A549 (cell line): ENCODE results near the gene KBTBD6. TPM values are rescaled to one million over a fixed set of nuclear protein-coding genes. Genes with fewer than 3 reads are reported as not detected.

Experiments
- ATAC-seq, 2 experiments: fragments of 200-7000 bp in 1 of 2; fragments of >200 bp in 1 of 2; cut with Nextera tagmentation in 1 of 2; cut with Tn5 transposase in 1 of 2; 3 replicates each; pipeline versions ENCODE4 v1.8.0 to v1.9.1; 2018 to 2020; ENCODE audit warnings: mild to moderate bottlenecking in 1 of 2, moderate library complexity in 1 of 2
- CTCF ChIA-PET: fragments of 300-600 bp; sonication (Branson Sonifier 250); formaldehyde crosslinking; extraction: SDS; loops from one replicate; lab custom pipeline; 2021; ENCODE audit warnings: antibody characterized with exemption, inconsistent platforms; lab: Yijun Ruan, JAX
- POLR2A ChIA-PET: fragments of 350-600 bp; formaldehyde crosslinking; extraction: SDS; loops from one replicate; lab custom pipeline; 2021; ENCODE audit warnings: antibody characterized with exemption, inconsistent platforms; lab: Yijun Ruan, JAX
- DNase-seq, 2 experiments: peaks; one replicate each; pipeline versions ENCODE4 v3.0.0 to v3.0.0-alpha.2; 2011 to 2016; ENCODE audit warnings: low read depth in 1 of 2, low spot score in 1 of 2
- FAIRE-seq: peaks from 2 replicates; lab custom pipeline; 2011; peaks lifted over from hg19 to GRCh38; lab: Jason Lieb, UNC
- H3K27ac ChIP-seq, 2 experiments: fragments of >200 bp; sonication (Bioruptor Twin); formaldehyde crosslinking; 3 replicates each; pipeline ENCODE4 v1.5.1; 2016 to 2017
- H3K4me1 ChIP-seq: fragments of >200 bp; sonication (Bioruptor Twin); formaldehyde crosslinking; 3 replicates; pipeline ENCODE4 v1.6.1; 2016
- H3K4me2 ChIP-seq: fragments of >200 bp; sonication (Bioruptor Twin); formaldehyde crosslinking; 3 replicates; pipeline ENCODE4 v1.6.1; 2016
- H3K4me3 ChIP-seq: fragments of >200 bp; sonication (Bioruptor Twin); formaldehyde crosslinking; 3 replicates; pipeline ENCODE4 v1.5.1; 2016
- H3K9me3 ChIP-seq: fragments of >200 bp; sonication (Bioruptor Twin); formaldehyde crosslinking; 3 replicates; pipeline ENCODE4 v1.6.1; 2016
- CBX8 ChIP-seq: fragments of 200-600 bp; sonication (generic); IDR thresholded peaks from 2 replicates; pipeline ENCODE4 v1.6.1; 2016
- EHF ChIP-seq: fragments of 250-450 bp; sonication (Bioruptor Pico); IDR thresholded peaks from 2 replicates; pipeline ENCODE4 v1.5.0; 2020; ENCODE audit warnings: mild to moderate bottlenecking
- EHMT2 ChIP-seq: fragments of 200-600 bp; sonication (generic); IDR thresholded peaks from 2 replicates; pipeline ENCODE4 v1.6.1; 2016; ENCODE audit warnings: antibody characterized with exemption, low read depth, mild to moderate bottlenecking, moderate library complexity
- FOSL2 ChIP-seq, 2 experiments: fragments of 450-650 bp in 1 of 2; fragments of >200 bp in 1 of 2; sonication (Bioruptor Twin) in 1 of 2; formaldehyde crosslinking; IDR thresholded peaks; 2 replicates each; pipeline versions ENCODE4 v1.5.0 to v1.6.1; 2016 to 2020; ENCODE audit warnings: mild to moderate bottlenecking in 1 of 2, moderate library complexity in 1 of 2
- GATA3 ChIP-seq: IDR thresholded peaks from 2 replicates; pipeline ENCODE4 v1.6.1; 2012; ENCODE audit warnings: borderline replicate concordance
- HEYL ChIP-seq: fragments of 250-450 bp; sonication (Bioruptor Pico); IDR thresholded peaks from 2 replicates; pipeline ENCODE4 v1.8.0; 2021; ENCODE audit warnings: mild to moderate bottlenecking, moderate library complexity
- HOXB13 ChIP-seq: fragments of 250-450 bp; sonication (Bioruptor Pico); IDR thresholded peaks from 2 replicates; pipeline ENCODE4 v1.5.0; 2020; ENCODE audit warnings: low read depth, mild to moderate bottlenecking, moderate library complexity
- HOXB5 ChIP-seq: fragments of 250-450 bp; sonication (Bioruptor Pico); IDR thresholded peaks from 2 replicates; pipeline ENCODE4 v1.5.0; 2020; ENCODE audit warnings: mild to moderate bottlenecking, moderate library complexity
- MAFK ChIP-seq: fragments of 450-650 bp; IDR thresholded peaks from 2 replicates; pipeline ENCODE4 v1.6.1; 2014; ENCODE audit not compliant: partially characterized antibody
- MAZ ChIP-seq: fragments of 150-350 bp; IDR thresholded peaks from 2 replicates; pipeline ENCODE4 v1.6.1; 2014; ENCODE audit warnings: antibody characterized with exemption, low read depth, low read length, borderline replicate concordance
- NFE2L2 ChIP-seq: fragments of 150-350 bp; conservative IDR thresholded peaks from 2 replicates; pipeline ENCODE4 v1.6.1; 2014; ENCODE audit warnings: low read length
- POLR2AphosphoS2 ChIP-seq: conservative IDR thresholded peaks from 2 replicates; pipeline ENCODE4 v1.6.1; 2012; ENCODE audit warnings: low read length, improper control_type of control experiment, inconsistent platforms
- RAD21 ChIP-seq, 2 experiments: fragments of >200 bp in 1 of 2; sonication (Bioruptor Twin) in 1 of 2; formaldehyde crosslinking in 1 of 2; IDR thresholded peaks in 1 of 2; conservative IDR thresholded peaks in 1 of 2; 2 replicates in 1 of 2; 3 replicates in 1 of 2; pipeline ENCODE4 v1.6.1; 2012 to 2018; ENCODE audit warnings: inconsistent platforms in 1 of 2
- RFX5 ChIP-seq: fragments of 450-650 bp; IDR thresholded peaks from 2 replicates; pipeline ENCODE4 v1.7.1; 2014; ENCODE audit warnings: antibody characterized with exemption, mild to moderate bottlenecking, moderate library complexity
- SREBF2 ChIP-seq: fragments of 450-650 bp; IDR thresholded peaks from 2 replicates; pipeline ENCODE4 v1.6.1; 2014; ENCODE audit warnings: mild to moderate bottlenecking, moderate library complexity
- ZSCAN20 ChIP-seq: fragments of 250-450 bp; sonication (Bioruptor Pico); IDR thresholded peaks from 2 replicates; pipeline ENCODE4 v1.8.0; 2022; ENCODE audit warnings: mild to moderate bottlenecking, moderate library complexity
- WGBS: methylation state at CpG from one replicate; pipeline ENCODE4 v1.1.6; 2017; ENCODE audit errors: missing lambda C conversion rate; 5-methylcytosine and 5-hydroxymethylcytosine counted together
- polyA plus RNA-seq, 4 experiments: library from polyadenylated mRNA; depleted of rRNA in 3 of 4; stranded (reverse); fragments of >200 nt; fragmentation: RNase III in 1 of 4; extraction: RNeasy Plus Mini Kit Qiagen cat#74134 plus additional on column Dnase treatment in 1 of 4; gene quantifications; 2 replicates in 3 of 4; 3 replicates in 1 of 4; pipeline ENCODE4 v1.2.3, GENCODE V29; 2011 to 2017
- TF ChIP-seq, protein P1 (sequence below): fragments of >200 bp; sonication (Bioruptor Twin); formaldehyde crosslinking; IDR thresholded peaks from 2 replicates; pipeline ENCODE4 v1.6.1; 2016
- TF ChIP-seq, protein P2 (sequence below): fragments of 200-600 bp; sonication (generic); IDR thresholded peaks from 2 replicates; pipeline ENCODE4 v1.6.1; 2016; ENCODE audit warnings: antibody characterized with exemption, mild to moderate bottlenecking, moderate library complexity
- TF ChIP-seq, protein P3 (sequence below): IDR thresholded peaks from 2 replicates; pipeline ENCODE4 v1.6.1; 2012
- TF ChIP-seq, protein P4 (sequence below): fragments of 250-450 bp; sonication (Bioruptor Pico); IDR thresholded peaks from 2 replicates; pipeline ENCODE4 v1.5.0; 2020; ENCODE audit warnings: low read depth, mild to moderate bottlenecking, moderate library complexity
- TF ChIP-seq, protein P5 (sequence below): fragments of >200 bp; sonication (Bioruptor Twin); formaldehyde crosslinking; IDR thresholded peaks from 3 replicates; pipeline ENCODE4 v1.5.1; 2016
- TF ChIP-seq, protein P6 (sequence below): fragments of 150-350 bp; IDR thresholded peaks from 2 replicates; pipeline ENCODE4 v1.6.1; 2014; ENCODE audit warnings: low read depth, mild to moderate bottlenecking, low read length

KBTBD6 gene
- polyA plus RNA-seq, 2 of the 4 experiments (the other 2 are of a cell fraction), result 5.0 to 5.3 TPM

DNA sequence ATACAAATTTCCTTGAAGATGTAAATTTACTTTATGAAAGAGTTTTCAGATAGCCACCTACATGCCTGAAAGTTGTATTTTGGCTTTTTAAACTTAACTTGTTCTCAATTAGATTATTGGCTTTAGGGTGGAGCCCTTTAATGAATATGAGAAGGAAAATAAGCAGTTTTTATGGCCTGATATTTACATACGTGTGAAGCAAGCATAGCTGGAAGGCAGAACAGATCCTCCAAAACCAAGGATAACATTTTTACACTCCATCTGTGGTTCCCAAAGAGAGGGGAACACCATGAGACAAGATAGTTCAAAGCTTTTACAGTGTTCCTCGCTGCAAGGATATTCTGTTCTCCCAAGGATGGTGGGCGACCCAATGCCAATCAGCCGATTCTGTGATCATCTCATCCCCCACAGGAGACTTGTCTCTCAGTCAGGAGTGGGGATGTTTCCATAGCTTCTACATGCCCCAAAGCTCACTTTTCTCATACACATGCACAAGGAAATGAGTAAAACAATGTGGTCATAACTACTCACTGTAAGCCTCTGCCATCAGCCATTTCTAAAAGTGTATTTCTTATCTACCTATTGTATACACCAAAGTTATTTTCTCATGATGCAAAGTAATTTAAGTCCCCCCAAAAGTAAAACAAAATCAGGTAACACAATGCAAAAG, 24.6 kb upstream of the KBTBD6 start:
- Histone ChIP-seq H3K4me3 (no peak overlapping the region), H3K4me2 (no peak overlapping the region), H3K4me1 (no peaks in the 10 kb centered on the region), H3K27ac (no peak overlapping the region), H3K9me3 (no peaks in the 10 kb centered on the region)
- WGBS, result 98% methylated on average over 4 of the region's 4 CpGs
- no peak for DNase-seq
- FAIRE-seq, result no peak
- no peak for ATAC-seq
- POLR2A ChIA-PET, result no interaction called here
- CTCF ChIA-PET, result no interaction called here
- no peak for TF ChIP-seq GATA3
- TF ChIP-seq, protein P1, sequence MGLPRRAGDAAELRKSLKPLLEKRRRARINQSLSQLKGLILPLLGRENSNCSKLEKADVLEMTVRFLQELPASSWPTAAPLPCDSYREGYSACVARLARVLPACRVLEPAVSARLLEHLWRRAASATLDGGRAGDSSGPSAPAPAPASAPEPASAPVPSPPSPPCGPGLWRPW, result no peak
- TF ChIP-seq SREBF2, result no peak

DNA sequence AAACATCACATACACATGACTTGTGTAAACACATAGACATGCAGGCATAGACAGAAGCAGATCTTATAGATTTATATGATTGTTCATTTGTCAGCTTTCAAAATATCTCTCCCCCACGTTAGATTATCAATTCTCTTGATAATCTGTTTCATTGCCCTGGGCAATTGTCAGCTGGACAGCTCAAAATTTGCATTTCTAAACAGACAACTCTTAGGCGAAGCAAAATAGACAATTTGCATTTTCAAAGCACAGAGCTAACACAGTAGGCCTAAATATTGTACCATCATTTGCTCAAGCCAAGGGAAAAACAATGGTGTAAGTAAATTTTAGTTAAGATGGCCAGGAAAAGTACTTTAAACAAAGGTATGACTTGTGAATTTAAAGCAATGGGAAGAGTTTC, 24.0 kb upstream of the KBTBD6 start:
- DNase-seq, result no peak
- H3K4me1 ChIP-seq, result no peaks in the 10 kb centered on the region
- 48% methylated on average over 2 of the region's 2 CpGs for WGBS
- CTCF ChIA-PET, result no interaction called here
- no peak overlapping the region for H3K4me3 ChIP-seq
- no peak overlapping the region for H3K27ac ChIP-seq
- peaks cover 5% of the 10 kb centered on the region; the same call in 2 of the 3 replicates for H3K9me3 ChIP-seq
- no peak for FAIRE-seq
- POLR2A ChIA-PET, result no interaction called here
- TF ChIP-seq HOXB13 (CRISPR knock-in tag) (no peak), SREBF2 (no peak), ZSCAN20 (CRISPR knock-in tag) (no peak), EHMT2 (no peak), RAD21 (conservative IDR thresholded peaks at IDR 0.05 in 1 of 2, IDR thresholded peaks at IDR 0.05 in 1 of 2) (no peak), HEYL (CRISPR knock-in tag) (no peak), CBX8 (no peak), MAFK (no peak), NFE2L2 (no peak), GATA3 (no peak), MAZ (no peak)
- TF ChIP-seq, protein P2, sequence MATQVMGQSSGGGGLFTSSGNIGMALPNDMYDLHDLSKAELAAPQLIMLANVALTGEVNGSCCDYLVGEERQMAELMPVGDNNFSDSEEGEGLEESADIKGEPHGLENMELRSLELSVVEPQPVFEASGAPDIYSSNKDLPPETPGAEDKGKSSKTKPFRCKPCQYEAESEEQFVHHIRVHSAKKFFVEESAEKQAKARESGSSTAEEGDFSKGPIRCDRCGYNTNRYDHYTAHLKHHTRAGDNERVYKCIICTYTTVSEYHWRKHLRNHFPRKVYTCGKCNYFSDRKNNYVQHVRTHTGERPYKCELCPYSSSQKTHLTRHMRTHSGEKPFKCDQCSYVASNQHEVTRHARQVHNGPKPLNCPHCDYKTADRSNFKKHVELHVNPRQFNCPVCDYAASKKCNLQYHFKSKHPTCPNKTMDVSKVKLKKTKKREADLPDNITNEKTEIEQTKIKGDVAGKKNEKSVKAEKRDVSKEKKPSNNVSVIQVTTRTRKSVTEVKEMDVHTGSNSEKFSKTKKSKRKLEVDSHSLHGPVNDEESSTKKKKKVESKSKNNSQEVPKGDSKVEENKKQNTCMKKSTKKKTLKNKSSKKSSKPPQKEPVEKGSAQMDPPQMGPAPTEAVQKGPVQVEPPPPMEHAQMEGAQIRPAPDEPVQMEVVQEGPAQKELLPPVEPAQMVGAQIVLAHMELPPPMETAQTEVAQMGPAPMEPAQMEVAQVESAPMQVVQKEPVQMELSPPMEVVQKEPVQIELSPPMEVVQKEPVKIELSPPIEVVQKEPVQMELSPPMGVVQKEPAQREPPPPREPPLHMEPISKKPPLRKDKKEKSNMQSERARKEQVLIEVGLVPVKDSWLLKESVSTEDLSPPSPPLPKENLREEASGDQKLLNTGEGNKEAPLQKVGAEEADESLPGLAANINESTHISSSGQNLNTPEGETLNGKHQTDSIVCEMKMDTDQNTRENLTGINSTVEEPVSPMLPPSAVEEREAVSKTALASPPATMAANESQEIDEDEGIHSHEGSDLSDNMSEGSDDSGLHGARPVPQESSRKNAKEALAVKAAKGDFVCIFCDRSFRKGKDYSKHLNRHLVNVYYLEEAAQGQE, result no peak
- TF ChIP-seq, protein P3, sequence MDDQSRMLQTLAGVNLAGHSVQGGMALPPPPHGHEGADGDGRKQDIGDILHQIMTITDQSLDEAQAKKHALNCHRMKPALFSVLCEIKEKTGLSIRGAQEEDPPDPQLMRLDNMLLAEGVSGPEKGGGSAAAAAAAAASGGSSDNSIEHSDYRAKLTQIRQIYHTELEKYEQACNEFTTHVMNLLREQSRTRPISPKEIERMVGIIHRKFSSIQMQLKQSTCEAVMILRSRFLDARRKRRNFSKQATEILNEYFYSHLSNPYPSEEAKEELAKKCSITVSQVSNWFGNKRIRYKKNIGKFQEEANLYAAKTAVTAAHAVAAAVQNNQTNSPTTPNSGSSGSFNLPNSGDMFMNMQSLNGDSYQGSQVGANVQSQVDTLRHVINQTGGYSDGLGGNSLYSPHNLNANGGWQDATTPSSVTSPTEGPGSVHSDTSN, result no peak
- TF ChIP-seq, protein P1, result no peak
- TF ChIP-seq, protein P4, sequence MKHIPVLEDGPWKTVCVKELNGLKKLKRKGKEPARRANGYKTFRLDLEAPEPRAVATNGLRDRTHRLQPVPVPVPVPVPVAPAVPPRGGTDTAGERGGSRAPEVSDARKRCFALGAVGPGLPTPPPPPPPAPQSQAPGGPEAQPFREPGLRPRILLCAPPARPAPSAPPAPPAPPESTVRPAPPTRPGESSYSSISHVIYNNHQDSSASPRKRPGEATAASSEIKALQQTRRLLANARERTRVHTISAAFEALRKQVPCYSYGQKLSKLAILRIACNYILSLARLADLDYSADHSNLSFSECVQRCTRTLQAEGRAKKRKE (CRISPR knock-in tag), result no peak
- ATAC-seq, result no peak
- no peak overlapping the region for H3K4me2 ChIP-seq

DNA sequence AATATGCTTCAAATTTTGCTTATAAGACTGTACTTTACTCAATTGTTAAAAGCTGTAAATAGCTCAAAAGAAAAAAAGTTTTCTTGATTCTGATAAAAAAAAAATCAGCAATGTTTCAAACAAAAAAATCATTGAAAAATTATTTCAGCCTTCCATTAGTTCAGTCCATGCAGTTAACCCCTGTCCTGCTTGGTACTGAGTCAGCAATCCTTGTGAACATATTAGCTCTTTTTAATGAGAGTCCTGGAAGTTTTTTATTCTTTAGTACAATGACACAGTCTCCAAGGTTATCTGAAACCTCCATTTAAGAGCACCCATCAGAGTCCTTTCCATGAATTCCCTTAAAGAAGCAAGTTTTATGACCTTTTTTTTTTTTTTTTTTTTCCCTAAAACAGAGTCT, 21.4 kb upstream of the KBTBD6 start:
- Histone ChIP-seq H3K9me3 (peaks cover 20% of the 10 kb centered on the region), H3K4me2 (no peak overlapping the region), H3K4me1 (no peaks in the 10 kb centered on the region), H3K27ac (no peak overlapping the region), H3K4me3 (no peak overlapping the region)
- ChIA-PET POLR2A (no interaction called here), CTCF (no interaction called here)
- ATAC-seq (no peak), FAIRE-seq (no peak), DNase-seq (no peak)
- TF ChIP-seq, protein P5, sequence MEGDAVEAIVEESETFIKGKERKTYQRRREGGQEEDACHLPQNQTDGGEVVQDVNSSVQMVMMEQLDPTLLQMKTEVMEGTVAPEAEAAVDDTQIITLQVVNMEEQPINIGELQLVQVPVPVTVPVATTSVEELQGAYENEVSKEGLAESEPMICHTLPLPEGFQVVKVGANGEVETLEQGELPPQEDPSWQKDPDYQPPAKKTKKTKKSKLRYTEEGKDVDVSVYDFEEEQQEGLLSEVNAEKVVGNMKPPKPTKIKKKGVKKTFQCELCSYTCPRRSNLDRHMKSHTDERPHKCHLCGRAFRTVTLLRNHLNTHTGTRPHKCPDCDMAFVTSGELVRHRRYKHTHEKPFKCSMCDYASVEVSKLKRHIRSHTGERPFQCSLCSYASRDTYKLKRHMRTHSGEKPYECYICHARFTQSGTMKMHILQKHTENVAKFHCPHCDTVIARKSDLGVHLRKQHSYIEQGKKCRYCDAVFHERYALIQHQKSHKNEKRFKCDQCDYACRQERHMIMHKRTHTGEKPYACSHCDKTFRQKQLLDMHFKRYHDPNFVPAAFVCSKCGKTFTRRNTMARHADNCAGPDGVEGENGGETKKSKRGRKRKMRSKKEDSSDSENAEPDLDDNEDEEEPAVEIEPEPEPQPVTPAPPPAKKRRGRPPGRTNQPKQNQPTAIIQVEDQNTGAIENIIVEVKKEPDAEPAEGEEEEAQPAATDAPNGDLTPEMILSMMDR, result no peak
- TF ChIP-seq HOXB5 (CRISPR knock-in tag), result no peak
- TF ChIP-seq POLR2AphosphoS2, result no peak
- TF ChIP-seq FOSL2 (IDR thresholded peaks at IDR 0.05), result no peak
- no peak for TF ChIP-seq FOSL2 (CRISPR knock-in tag; IDR thresholded peaks at IDR 0.05)
- no peak for TF ChIP-seq RFX5
- no peak for TF ChIP-seq EHF (CRISPR knock-in tag)
- TF ChIP-seq, protein P6, sequence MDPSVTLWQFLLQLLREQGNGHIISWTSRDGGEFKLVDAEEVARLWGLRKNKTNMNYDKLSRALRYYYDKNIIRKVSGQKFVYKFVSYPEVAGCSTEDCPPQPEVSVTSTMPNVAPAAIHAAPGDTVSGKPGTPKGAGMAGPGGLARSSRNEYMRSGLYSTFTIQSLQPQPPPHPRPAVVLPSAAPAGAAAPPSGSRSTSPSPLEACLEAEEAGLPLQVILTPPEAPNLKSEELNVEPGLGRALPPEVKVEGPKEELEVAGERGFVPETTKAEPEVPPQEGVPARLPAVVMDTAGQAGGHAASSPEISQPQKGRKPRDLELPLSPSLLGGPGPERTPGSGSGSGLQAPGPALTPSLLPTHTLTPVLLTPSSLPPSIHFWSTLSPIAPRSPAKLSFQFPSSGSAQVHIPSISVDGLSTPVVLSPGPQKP, result no peak
